ENCODE measurements around the gene IGFBP7.

The IGFBP7 gene

DNA sequence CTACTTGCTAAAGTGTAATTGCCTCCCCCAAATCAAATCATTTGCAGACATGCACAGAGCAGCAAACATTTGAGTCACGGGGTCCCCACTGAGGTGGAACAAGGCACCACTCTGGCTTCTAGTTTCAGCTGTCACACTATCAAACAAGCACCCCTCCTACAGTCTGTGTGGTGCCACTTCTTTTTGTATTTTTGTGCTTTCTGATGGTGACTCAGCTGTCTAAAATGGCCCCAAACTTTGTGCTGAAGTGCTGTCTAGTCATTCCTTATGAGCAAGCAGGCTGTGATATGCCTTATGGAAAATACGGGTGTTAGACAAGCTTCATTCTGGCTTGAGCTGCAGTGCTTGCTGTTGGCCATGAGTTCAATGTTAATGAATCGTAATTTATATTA lies 15.4 kb downstream of the IGFBP7 start:
- DNase-seq, result no peak

DNA sequence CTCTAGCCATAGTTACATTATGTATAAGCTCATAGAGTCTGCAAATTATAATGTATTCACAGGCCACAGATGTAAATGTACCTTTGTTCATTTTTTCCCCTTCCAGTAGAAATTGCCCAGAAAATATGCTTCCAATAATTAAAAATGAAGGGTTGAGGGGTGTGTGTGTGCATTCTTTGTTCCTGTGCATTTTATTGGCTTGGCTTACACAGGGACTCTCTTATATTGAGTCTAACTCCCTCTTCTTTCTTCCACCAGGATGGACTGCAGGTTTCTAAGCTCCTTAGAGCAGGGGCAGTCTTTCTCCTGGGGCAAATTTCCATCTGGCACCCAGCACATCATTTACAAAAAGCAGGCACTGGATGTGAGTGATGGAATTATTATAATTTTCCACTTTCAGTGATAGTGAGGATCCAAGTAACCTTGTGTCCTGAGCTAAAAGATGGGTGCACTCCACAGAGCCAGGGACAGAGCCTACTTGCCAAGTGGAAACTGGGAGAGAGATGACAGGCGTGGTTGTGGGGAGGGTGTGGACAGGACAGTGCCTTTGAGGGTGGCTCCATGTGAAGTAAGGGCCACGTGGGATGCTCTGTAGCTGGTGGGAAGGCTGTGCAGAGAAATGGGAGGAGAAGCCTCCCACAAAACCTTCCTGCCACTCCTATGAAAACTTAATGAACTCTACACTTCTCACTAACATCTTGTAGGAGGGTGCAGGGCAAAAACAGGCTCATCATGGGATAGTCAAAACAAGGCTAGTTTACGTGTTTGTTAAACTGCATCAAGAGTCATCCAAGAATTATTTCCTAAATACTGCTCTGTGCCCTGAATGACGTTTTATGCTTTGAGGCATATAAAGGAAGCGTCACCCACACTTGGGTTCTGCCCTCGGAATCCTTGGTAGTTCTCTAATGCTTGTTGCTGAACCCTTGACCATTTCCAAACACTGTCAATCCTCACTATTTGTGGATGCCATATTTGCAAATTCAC lies 16.0 kb downstream of the IGFBP7 start:
- no peak for DNase-seq

DNA sequence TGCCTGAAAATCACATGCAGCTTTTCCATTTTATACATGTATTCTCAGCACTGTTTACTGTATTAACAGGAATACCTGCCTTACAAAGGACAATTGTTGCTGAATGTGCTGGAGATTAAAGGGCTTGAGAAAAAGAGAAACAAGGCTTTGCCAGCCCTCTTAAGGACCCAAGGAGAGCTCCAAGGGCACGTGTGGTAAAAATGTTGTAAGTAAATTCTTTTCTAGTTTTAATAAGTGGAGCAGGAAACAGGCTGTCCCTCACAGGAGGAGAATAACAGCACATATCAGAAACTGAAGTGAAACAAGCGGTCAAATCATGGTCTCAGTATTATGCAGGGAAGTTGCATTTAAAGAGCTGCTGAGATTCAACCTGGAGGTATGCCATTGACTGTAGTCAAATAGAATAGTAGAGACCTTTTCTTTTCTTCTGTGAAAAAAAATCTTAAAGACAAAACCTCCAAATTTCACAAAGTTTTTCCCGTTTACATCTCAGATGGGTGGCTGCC lies 18.5 kb downstream of the IGFBP7 start:
- no peak for DNase-seq

DNA sequence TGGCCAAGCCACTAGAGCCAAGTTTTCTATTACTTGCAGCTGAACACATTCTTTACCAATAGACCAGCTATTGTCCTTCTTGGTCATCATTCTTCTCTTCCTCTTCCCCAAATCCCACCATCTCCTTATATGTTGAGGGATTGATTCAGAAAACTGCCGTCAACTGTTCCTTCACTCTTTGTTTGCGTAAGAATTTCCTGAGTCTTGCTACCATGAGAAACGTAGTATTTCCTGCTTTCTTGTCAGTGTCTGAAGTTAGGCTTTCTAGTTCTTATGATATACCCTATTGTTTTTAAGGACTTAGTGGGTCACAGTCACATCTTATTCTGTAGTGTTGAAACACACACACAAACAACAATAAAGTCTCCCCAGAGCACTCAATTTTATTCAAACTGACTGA lies 20.1 kb downstream of the IGFBP7 start:
- DNase-seq, result no peak

DNA sequence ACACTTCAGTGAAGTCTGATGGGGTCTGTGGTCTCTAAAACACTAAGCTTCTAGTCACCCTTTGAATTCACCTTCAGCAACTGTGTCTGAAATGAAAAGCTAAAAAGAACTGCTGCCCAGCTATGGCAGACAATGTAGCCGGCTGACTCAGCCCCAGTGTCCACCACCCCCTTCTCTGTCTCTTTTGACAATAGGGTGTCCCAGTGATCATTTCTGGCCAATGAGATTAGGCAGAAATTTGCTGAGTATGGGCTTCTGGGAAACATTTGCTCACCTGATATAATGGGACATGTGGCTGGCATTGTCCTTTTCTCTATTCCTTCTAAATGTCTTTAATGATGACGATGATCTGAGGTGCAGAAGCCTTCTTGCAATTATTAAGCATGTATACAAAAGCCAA lies 20.6 kb downstream of the IGFBP7 start:
- DNase-seq, result no peak

DNA sequence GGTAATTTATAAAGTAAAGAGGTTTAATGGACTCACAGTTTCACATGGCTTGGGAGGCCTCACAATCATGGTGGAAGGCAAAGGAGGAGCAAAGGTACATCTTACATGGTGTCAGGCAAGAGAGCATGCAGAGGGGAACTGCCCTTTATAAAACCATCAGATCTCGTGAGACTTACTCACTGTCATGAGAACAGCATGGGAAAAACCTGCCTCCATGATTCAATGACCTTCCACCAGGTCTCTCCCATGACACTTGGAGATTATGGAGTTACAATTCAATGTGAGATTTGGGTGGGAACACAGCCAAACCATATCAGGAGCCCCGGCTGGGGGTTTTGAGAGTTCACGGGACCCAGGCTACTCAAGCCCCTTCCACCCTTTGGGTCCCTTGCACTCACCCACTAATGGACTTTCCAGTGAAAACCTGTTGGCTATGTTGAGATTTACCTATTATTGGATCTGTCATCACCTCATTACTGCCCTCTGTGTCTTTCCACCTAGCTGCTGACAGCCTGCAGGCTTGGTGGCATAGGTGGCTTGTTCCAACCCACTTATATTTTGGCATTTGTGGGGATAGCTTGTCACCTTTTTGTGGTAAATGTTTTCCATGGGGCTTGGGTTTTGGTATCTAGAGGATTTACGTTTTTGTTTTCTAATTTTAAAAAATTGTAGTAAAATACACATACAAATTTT lies 24.0 kb downstream of the IGFBP7 start:
- DNase-seq, result no peak

DNA sequence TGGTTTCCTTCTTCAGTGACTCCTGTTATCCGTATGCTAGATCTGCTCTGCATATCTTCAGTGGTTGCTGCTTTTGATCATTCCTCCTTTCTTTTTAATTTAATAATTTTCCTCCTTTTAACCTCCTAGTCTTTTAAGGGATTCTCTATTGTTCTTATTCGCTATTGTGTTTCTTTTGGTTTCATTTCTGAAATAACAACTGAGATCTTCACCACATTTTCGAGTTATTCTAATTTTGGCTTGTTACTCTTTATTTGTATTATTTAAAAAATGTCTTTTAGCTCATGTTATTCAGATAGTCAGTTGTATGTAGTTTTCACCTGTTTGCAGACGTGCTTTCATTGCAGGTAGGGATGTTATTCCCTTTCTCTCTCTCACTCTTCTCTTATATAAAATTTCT lies 24.9 kb downstream of the IGFBP7 start:
- no peak for DNase-seq

DNA sequence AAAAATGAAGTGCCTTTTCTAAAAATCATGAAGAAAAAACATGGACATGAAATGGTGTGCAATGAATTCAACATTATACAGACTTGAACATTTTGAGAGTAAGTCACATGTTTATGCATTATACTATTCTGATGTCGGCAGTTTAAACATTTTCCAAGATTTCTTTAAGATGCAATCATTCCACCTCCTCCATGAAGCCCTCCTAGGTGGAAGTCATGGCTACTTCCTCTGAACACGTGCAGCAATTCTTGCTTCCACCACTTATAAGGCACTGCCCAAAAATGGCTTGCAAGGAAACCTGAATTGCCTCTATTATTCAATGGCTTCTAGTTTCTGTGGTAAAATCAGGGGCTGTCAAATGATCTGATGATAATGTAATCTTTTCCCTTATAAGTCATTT lies 25.8 kb downstream of the IGFBP7 start:
- DNase-seq, result no peak

DNA sequence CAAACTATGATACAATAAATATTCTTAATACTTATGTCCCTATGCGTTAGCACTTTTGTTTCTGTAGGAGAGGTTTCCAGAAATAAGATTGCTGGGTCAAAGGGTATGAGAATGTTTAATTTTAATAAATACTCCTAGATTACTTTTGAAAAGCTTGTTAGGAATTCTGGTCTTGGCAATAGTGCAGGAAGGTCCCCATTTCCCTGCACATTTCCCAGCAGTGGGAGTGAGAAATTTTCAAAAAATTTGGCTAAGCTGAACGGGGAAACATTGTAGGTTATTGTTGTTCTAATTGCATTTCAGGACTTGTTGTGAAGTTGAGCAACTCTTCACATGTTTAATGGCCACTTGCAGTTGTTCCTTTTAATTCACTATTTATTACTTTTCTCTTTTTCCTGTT lies 27.1 kb downstream of the IGFBP7 start:
- no peak for DNase-seq

DNA sequence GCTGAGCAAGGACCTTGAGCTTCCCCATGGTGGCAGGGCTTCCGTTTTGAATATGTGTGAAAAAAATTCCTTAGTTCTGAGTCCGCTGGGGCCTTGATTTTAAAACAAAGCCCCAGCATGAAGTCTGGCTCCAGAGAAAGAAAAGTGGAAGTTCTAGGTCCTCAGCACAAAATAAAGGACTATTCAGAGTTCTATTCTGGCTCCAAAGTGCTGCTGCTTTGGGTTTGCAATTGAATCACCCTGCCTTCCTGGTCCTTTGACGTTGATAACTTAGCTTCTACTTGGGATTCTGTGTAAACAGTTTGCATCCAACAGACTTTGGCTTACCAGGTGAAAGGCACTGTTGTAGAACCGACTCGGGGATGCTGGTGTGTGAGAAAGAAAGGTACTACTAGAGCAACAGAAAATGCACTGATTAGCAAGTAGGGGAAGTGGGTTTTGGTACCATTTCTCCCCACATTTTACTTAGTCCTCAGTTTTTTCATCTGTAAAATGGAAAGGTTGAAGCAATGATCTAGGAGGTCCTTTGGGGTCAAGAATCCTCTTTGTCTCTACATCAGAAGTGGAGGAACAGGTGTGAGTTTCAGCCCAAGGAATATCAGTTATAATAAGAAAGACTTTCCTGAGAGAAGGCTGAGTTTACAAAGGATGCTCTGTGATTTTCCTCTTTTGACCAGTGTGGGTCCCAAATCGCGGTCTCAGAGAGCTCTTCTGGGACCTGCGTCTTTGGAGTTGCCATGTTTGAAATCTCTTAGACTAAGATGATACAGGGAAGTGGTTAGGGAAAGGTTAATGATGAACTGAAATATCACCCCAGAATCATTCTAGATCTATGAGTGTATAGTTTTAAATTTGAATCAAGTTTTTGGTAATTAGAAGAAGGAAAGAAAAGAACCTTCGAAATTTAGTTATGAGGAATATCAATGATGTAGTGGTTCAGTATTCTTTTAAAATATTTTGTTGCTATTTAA lies 28.2 kb downstream of the IGFBP7 start:
- no peak for DNase-seq

DNA sequence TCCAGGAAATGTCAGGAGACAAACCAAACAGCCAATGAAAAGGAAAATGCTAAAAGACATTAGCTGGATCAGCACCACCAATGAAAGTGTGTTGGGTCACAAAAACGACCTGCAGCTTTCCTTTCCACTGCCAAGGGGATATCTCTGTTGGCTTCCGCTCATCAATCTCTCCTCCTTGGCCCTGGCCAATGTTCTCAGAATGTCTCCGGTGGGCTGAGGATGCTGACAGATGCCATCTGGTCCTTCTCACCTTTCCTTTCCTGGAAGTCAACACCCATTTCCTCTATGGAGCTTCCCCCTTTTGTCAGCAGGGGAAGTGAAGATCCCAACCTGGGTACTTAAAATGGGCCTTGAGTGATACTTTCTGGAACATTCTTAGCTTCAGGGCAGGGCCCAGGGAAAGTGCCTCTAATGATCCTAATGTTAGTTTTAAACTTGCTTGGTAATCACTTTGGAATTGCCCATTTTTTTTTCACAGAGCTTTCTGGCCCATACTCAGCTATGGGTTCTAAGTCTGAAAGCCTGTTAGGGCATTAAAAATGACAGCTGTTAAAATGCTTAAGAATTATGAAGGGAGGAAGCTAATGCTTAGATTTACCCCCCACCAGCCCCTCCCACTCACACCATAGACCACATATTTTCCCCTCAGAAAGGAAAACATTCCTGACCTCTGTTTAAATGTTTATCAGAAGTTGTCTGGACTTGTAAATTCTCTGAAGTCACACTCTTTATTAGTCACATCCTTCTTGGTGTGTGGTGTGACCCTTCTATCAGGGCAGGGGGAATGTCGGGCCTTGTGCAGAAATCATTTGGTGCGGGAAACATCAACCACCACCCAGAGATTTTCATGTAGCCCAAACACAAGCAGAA lies 29.2 kb downstream of the IGFBP7 start:
- no peak for DNase-seq

DNA sequence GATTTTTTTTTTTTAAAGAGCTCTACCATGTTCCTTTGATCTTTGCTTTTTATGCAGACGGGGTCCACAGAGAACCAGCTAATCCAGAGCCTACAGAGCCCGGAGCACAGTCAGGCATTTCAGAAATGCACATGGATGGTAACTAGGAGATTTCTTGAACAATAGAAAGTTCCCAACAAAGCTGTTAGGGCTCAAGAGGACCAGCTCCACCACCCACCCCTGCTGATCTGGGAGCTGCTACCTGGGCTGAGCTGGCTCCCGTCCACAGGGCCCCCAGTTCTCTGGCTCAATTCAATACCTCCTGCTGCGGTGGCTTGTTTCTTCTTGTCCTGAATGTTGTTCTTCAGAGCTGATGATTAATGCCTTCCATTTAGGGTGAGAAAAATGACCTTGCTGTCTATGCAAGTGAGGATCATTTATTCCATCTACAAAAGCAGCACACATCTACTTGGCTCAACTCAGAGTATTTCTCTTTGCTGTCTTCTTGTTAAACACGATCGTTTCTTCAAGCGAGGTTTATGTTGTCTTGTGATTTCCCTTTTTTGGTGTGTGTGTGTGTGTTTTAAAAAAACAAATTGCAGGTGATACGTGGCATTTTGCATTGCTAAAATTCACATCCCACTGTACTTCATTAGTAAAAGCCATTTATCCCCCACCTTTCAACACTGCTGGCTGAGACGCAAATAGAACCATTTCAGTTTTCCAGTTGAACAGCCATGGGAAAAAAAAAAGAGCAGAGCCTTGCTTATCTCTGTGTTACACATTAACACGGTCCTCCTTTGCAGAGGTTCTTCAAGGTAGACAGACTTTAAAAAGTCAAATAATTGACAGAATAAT lies 31.3 kb downstream of the IGFBP7 start:
- no peak for DNase-seq

DNA sequence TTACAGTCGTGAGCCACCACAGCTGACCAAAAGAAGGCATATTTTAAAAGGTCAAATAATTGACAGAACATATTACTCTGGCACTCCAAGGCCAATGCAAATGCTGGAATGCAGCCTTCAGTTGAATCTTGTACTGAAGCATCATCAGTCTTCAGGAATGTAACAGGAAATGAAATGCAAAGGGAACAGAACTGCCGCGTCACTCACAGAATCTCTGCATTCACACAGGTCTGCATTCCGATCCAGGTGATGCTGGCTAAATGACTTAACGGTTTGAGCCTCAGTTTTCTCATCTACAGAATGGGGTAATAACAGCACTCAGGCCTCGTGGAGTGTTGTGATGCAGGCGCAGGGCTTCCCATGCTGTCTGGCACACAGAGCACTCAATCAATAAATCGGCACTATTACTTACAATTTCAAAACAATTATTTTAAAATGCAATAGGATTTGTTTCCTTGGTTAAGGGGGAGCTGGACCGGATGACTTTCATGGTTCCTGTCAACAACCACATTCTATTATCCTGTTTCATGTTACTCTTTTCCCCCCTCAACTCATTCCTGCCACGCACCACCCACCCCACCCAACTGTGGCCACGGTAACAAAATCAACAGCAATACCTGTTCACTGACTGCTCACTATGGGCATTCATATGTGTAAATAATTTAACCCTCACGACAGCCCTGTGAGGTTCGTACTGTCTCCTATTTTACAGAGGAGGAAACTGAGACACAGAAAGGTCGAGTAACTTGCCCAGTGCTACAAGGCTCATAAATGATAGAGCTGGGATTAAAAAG lies 32.4 kb downstream of the IGFBP7 start:
- no peak for DNase-seq

DNA sequence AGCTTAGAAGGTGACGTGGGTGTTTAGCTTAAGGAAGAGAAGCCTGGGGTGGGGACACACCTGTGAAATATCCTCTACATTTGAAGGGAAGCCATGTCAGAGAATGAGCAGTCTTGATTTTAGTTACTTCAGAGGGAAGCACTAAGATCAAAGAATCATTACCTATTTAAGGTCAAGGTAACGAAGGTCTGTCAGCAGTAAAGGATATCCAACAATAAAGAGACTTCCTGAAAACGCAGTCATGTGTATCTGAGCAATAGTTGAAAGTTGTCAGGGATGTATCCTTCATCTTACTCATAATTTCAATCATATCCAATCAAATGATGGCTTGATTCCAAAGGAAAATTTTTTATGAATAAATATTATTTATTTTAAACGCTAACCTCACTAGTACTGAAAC lies 33.5 kb downstream of the IGFBP7 start:
- DNase-seq, result no peak

DNA sequence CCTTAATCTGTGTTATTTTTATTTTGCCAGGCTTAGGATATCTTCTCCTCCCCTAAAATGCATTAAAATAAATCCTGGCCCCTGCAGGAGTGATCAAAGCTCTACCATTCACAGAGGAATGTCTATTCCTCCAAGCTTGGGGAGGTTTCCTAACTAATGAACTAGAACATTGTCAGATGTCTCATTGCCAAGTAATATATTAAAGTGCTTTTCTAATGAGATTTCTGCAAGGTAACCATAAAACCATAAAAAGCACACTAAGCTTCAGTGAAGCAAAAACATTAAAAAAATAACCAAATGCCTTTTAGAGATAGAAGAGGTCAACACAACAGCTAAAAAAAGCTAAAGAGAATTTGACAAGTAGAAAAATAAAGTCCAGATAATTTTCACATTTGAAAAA lies 34.8 kb downstream of the IGFBP7 start:
- no peak for DNase-seq

DNA sequence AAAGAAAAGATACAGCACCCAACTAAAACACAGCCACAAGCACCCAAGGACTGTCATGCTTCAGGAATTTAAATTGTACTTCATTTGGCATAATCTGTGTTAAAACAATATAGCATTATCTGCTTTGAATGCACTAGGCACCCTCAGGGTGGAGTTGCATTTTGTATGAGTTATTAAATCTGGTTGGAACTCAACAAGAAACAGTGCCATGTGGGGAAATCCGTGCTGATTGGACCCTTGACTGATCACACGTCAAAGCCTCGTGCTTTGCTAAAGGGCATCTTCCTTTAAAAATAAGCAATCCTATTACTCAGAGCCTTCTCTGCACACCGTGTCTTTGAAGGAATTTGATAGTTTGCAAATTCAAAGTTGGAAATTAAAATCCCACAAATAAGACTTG lies 35.4 kb downstream of the IGFBP7 start:
- no peak for DNase-seq

DNA sequence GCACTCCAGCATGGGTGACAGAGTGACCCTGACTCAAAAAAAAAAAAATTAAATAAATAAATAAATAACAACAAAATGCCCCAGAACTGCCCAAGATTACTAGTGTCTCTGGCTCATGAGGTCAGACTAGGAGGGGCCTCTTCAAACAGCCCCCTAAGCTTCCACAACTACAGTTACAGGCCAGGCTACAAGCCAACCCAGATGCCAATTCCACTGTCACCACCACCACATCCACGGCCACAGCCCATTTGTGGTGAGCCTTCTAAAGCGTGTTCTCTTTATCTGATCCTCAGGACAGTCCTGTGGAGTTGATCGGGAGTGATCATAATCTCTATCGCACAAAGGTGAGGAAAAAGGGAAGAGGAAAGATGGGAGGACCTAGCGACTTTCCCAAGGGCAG lies 36.6 kb downstream of the IGFBP7 start:
- no peak for DNase-seq

DNA sequence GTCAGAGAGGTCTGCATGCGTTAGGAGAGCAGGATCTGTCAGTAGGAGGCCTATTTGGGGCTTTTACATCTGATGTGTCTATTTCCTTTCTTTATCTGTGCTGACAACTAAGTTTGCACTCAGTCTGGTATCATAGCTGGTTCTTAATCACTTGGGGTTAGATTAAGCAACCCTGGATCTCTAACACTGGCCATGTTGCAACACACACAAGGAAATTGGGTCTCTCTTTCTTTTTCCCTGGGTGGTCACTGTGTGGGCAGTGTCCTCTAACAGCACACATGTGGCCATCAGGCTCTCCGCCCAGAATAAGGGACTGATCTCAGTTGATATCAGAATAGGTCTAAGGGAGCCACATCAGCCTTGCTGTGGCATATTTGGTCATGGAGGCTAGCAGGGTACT lies 38.9 kb downstream of the IGFBP7 start:
- DNase-seq, result no peak

DNA sequence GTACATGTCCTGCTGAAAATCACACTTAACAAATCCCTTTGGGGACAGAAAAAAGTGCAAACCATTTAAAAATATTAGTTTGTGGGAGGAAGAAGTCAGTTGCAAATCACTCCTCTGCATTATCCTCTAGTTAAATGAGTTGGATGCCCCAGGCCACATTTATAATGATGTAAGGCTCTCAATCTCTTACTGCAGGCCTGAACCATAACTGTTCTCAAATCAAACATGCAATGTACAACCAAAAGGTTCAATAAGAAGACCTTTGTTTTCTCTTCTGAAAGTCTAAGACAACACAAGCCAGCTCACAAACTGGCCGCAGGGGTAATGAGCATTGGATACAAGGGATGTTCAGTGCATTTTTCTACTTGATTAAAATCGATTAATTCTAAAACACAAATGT lies 39.7 kb downstream of the IGFBP7 start:
- no peak for DNase-seq
